ENCODE measurements around the gene GPBP1L1.
"Not testable (repeated sequence)": the region's sequence is repeated elsewhere in the genome, so short reads cannot be mapped to it uniquely, and the experiment has no call there.

The GPBP1L1 gene, protein sequence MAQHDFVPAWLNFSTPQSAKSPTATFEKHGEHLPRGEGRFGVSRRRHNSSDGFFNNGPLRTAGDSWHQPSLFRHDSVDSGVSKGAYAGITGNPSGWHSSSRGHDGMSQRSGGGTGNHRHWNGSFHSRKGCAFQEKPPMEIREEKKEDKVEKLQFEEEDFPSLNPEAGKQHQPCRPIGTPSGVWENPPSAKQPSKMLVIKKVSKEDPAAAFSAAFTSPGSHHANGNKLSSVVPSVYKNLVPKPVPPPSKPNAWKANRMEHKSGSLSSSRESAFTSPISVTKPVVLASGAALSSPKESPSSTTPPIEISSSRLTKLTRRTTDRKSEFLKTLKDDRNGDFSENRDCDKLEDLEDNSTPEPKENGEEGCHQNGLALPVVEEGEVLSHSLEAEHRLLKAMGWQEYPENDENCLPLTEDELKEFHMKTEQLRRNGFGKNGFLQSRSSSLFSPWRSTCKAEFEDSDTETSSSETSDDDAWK

DNA sequence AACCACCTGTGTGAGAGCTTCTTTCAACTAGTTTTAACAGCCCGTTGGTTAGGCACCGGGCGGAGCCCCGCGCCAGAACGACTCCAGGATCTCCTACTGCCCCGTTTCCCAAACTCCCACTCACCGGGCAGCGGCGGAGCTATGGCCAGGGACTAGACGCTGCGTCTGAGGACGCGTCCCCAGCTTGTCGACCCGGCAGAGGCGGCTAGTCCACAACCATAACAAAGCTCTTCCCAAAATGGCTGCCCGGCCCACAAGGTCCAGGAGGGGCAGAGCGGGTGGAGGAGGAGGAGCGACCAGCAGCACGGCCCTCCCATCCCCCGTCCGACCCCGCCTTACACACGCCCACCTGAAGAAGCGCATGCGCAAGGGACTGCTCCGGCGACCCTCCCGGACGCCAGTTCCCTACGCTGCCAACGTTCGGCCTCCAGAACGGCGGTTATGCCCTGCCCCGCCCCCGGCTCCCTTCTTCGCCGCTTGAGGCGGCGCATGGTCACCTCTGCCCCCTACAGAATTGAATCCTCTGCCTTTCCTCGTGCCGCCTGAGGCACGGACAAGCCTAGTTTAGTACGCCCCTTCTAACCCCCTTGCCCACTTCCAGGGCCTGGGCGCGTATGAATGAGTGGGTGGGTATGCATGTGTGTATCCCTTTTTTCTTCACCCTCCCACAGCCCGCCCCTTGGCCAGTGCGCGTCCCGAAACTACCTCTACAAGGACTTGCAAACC, at the start of gene GPBP1L1:
TSS of gene GPBP1L1 (minus strand) at position 246 of the 726 bp plus-strand sequence. CDS start 27,446 bp downstream, outside the sequence.
- peak within 1 kb of the TSS; percentile 98 for H3K4me3 ChIP-seq (replicated peaks; ENCODE audit: low read depth, low read length)
- TF ChIP-seq, protein P1, sequence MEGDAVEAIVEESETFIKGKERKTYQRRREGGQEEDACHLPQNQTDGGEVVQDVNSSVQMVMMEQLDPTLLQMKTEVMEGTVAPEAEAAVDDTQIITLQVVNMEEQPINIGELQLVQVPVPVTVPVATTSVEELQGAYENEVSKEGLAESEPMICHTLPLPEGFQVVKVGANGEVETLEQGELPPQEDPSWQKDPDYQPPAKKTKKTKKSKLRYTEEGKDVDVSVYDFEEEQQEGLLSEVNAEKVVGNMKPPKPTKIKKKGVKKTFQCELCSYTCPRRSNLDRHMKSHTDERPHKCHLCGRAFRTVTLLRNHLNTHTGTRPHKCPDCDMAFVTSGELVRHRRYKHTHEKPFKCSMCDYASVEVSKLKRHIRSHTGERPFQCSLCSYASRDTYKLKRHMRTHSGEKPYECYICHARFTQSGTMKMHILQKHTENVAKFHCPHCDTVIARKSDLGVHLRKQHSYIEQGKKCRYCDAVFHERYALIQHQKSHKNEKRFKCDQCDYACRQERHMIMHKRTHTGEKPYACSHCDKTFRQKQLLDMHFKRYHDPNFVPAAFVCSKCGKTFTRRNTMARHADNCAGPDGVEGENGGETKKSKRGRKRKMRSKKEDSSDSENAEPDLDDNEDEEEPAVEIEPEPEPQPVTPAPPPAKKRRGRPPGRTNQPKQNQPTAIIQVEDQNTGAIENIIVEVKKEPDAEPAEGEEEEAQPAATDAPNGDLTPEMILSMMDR (IDR thresholded peaks at IDR 0.05; ENCODE audit: low read length, missing control alignments) = no peak
- DNase-seq (ENCODE audit: low read depth) = peak; percentile 99

DNA sequence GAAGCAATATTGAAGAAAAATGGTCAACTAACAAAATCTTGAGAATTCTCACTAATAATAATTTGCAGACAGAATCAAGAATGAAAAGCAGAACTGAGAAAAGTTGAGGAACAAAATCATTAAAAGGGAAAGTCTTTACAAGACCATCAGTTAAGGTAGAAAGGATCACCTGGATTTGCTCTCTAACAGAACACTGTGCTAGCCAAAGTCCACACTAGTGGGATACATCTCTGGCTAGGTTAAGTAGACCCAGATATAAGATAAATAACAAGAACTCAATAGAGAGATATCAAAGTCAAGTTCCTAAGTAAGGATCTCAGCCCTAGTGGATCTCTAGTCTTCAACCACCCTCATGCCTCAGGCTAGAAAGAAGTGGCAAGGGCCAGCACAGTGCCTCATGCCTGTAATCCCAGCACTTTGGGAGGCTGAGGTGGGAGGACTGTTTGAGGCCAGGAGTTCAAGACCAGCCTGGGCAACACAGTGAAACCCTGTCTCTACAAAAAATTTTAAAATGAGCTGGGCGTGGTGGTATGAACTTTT, 44.5 kb upstream of the GPBP1L1 start:
- no peak for DNase-seq (ENCODE audit: low read depth)
- TF ChIP-seq, protein P1 (IDR thresholded peaks at IDR 0.05; ENCODE audit: low read length, missing control alignments) = no peak
- H3K4me3 ChIP-seq (replicated peaks; ENCODE audit: low read depth, low read length) = no peak overlapping the region

DNA sequence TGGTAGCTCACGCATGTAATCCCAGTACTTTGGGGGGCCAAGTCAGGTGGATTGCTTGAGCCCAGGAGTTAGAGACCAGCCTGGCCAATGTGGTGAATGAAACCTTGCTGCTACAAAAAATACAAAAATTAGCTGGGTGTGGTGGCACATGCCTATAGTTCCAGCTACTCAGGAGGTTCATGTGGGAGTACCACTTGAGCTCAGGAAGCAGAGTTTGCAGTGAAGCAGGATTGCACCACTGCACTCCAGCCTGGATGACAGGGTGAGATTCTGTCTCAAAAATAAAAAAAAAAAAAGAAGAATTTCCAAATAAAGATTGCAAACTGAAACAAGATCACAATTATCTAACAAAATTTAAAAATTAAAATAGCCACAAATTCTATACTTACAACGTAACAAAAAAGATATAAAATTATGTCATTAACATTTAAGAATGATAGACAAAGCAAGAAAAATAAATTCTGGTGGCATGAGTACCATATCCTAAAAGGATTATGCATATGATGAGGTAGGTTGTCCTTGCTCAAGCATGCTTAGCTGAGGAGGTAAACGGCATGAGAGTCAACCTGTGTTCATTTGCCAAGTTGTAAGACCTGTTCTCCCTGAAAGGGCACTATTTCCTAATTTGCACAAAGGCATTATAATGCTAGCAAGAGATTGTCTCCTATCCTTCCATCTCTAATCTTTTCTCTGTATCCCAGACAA, 43.9 kb upstream of the GPBP1L1 start:
- H3K4me3 ChIP-seq (replicated peaks; ENCODE audit: low read depth, low read length) = no peak overlapping the region
- DNase-seq (ENCODE audit: low read depth) = peak; percentile 63
- TF ChIP-seq, protein P1 (IDR thresholded peaks at IDR 0.05; ENCODE audit: low read length, missing control alignments) = no peak

DNA sequence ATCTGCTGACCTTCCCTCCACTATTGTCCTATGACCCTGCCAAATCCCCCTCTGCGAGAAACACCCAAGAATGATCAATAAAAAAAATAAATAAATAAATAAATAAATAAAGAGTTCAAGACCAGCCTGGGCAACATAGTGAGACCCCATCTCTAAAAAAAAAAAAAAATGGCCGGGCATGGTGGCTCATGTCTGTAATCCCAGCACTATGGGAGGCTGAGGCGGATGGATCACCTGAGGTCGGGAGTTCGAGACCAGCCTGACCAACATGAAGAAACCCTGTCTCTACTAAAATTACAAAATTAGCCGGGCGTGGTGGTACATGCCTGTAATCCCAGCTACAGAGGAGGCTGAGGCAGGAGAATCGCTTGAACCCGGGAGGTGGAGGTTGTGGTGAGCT, 39.7 kb upstream of the GPBP1L1 start:
- not testable (repeated sequence) for H3K4me3 ChIP-seq (replicated peaks; ENCODE audit: low read depth, low read length); DNase-seq (ENCODE audit: low read depth)

DNA sequence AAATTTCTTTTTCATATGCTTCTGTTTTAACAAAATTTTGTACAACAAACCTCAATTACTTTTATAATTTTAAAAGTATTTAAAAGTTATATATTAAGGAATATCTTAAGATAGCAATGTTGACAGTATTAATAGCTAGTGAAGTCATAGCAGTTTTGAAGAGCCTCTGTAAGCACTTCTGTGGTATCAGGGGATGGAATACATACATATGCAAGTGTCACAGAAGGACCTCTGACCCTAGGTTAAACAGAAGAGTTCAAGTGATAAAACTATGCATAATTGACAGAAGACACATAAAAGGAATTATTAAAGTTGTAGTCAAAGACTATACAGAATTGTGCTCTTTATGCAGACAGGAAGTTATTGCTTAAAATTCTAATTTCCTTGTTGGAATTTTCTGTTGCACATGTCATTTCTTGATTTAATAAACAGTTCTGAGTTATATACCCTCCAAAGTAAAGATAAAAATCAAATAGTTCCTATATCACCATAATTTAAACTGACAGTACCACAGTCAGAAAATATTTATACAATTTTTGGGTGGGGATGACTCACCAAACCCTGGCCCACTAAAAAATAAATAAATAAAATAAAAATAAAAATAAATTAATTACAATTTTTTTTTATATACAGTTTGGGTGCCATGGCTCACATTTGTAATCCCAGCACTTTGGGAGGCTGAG, 37.1 kb upstream of the GPBP1L1 start:
- no peak overlapping the region for H3K4me3 ChIP-seq (replicated peaks; ENCODE audit: low read depth, low read length)
- no peak for DNase-seq (ENCODE audit: low read depth)
- TF ChIP-seq, protein P1 (IDR thresholded peaks at IDR 0.05; ENCODE audit: low read length, missing control alignments) = no peak

DNA sequence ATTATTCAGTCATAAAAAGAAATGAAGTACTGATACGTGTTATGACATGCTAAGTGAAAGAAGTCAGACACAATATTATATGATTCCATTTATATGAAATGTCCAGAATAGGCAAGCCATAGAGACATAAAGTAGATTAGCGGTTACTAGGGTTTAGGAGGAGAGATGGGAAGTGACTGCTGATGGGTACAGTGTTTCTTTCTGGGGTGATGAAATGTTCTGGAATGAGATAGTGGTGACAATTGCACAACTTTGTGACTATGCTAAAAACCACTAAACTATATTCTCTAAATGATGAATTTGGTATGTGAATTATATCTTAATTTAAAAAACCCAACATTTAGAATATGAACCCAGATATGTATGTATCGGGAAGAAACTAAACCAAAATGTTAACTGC, 36.5 kb upstream of the GPBP1L1 start:
- no peak overlapping the region for H3K4me3 ChIP-seq (replicated peaks; ENCODE audit: low read depth, low read length)
- TF ChIP-seq, protein P1 (IDR thresholded peaks at IDR 0.05; ENCODE audit: low read length, missing control alignments) = no peak
- peak; percentile 36 for DNase-seq (ENCODE audit: low read depth)

All from fibroblast of pulmonary artery (primary cell).